Keratinocyte (primary cell): ENCODE results near the gene GSS. TPM values are rescaled to one million over a fixed set of nuclear protein-coding genes. Genes with fewer than 3 reads are reported as not detected.

Experiments
- DNase-seq: peaks from one replicate; pipeline ENCODE4 v3.0.0-alpha.2; 2011; ENCODE audit warnings: low read depth, missing footprints, low spot score
- FAIRE-seq: peaks from 2 replicates; lab custom pipeline; 2011; peaks lifted over from hg19 to GRCh38; lab: Jason Lieb, UNC
- H2AFZ ChIP-seq: 2 replicates; pipeline ENCODE4 v1.6.0; 2012; ENCODE audit warnings: low read length, control low read depth, inconsistent platforms; ENCODE audit not compliant: control insufficient read depth
- H3K27ac ChIP-seq: 2 replicates; pipeline ENCODE4 v1.5.1; 2011; ENCODE audit warnings: low read length; ENCODE audit not compliant: control insufficient read depth, insufficient read depth
- H3K27me3 ChIP-seq: 3 replicates; pipeline ENCODE4 v1.6.0; 2011; ENCODE audit warnings: low read length; ENCODE audit not compliant: control insufficient read depth, insufficient read depth; ENCODE audit errors: extremely low read depth
- H3K36me3 ChIP-seq, 2 experiments: 2 replicates in 1 of 2; 3 replicates in 1 of 2; pipeline ENCODE4 v1.5.1; 2011; ENCODE audit warnings: low read length in 2 of 2, mild to moderate bottlenecking in 1 of 2; ENCODE audit not compliant: control insufficient read depth in 2 of 2, insufficient read depth in 2 of 2; ENCODE audit errors: extremely low read depth in 1 of 2
- H3K4me1 ChIP-seq: 3 replicates; pipeline ENCODE4 v1.5.1; 2011; ENCODE audit warnings: low read length; ENCODE audit not compliant: control insufficient read depth, insufficient read depth; ENCODE audit errors: extremely low read depth
- H3K4me2 ChIP-seq: 3 replicates; pipeline ENCODE4 v1.6.0; 2011; ENCODE audit warnings: low read depth, low read length; ENCODE audit not compliant: control insufficient read depth, insufficient read depth; ENCODE audit errors: extremely low read depth
- H3K4me3 ChIP-seq, 3 experiments: fragments of 200-600 bp in 1 of 3; sonication (generic) in 1 of 3; 2 replicates in 2 of 3; 3 replicates in 1 of 3; pipeline ENCODE4 v1.5.1; 2011 to 2016; ENCODE audit warnings: low read length in 3 of 3, mild to moderate bottlenecking in 3 of 3, control low read depth in 2 of 3, inconsistent platforms in 1 of 3, low read depth in 1 of 3, mixed read lengths in 1 of 3, mixed run types in 1 of 3, moderate library complexity in 1 of 3; ENCODE audit not compliant: control insufficient read depth in 2 of 3, insufficient read depth in 2 of 3; ENCODE audit errors: extremely low read depth in 1 of 3
- H3K79me2 ChIP-seq: 2 replicates; pipeline ENCODE4 v1.6.0; 2012; ENCODE audit warnings: low read length; ENCODE audit not compliant: control insufficient read depth, insufficient read depth
- H3K9ac ChIP-seq: 3 replicates; pipeline ENCODE4 v1.6.0; 2011; ENCODE audit warnings: low read length; ENCODE audit not compliant: control insufficient read depth, insufficient read depth; ENCODE audit errors: extremely low read depth
- H3K9me1 ChIP-seq: 3 replicates; pipeline ENCODE4 v1.6.0; 2011; ENCODE audit warnings: low read length; ENCODE audit not compliant: control insufficient read depth, insufficient read depth; ENCODE audit errors: extremely low read depth
- H3K9me3 ChIP-seq: 2 replicates; pipeline ENCODE4 v1.5.1; 2012; ENCODE audit warnings: low read depth, low read length; ENCODE audit not compliant: control insufficient read depth
- H4K20me1 ChIP-seq: 3 replicates; pipeline ENCODE4 v1.6.0; 2011; ENCODE audit warnings: low read length; ENCODE audit not compliant: control insufficient read depth, insufficient read depth; ENCODE audit errors: extremely low read depth
- EZH2 ChIP-seq: IDR thresholded peaks from one replicate; pipeline ENCODE4 v1.6.1; 2012; ENCODE audit warnings: inconsistent platforms, mild to moderate bottlenecking, low read length, moderate library complexity
- dilution Hi-C: fragments of 300-500 bp; cut with MboI; formaldehyde crosslinking; loops from one replicate; pipeline ENCODE4 v1.7.0; 2020; ENCODE audit warnings: low sequenced_read_pairs; ENCODE audit not compliant: extremely low pct_ligation_motif_present
- polyA plus RNA-seq, 5 experiments: library from polyadenylated mRNA; depleted of rRNA in 3 of 5; stranded (reverse) in 3 of 5; stranded (forward) in 1 of 5; unstranded in 1 of 5; fragments of >200 nt; gene quantifications; 1 replicate in 1 of 5; 2 replicates in 3 of 5; 3 replicates in 1 of 5; pipeline versions ENCODE4 v1.2.1 to v1.2.3, GENCODE V29; 2011 to 2012; ENCODE audit warnings: missing spikeins in 2 of 5, low read depth in 1 of 5, low replicate concordance in 1 of 5
- small RNA-seq, 3 experiments: library from RNA; depleted of rRNA; stranded (forward); fragments of <200 nt; gene quantifications; one replicate each; pipeline ENCODE3, GENCODE V24; 2012; ENCODE audit warnings: low read depth in 3 of 3, low replicate concordance in 1 of 3; ENCODE audit not compliant: insufficient read length in 3 of 3
- TF ChIP-seq, protein P1 (sequence below), 3 experiments: IDR thresholded peaks in 1 of 3; conservative IDR thresholded peaks in 1 of 3; optimal IDR thresholded peaks in 1 of 3; 2 replicates in 2 of 3; 3 replicates in 1 of 3; pipeline versions ENCODE3 to v1.5.1; 2011; ENCODE audit warnings: low read length in 3 of 3, mild to moderate bottlenecking in 3 of 3, moderate library complexity in 2 of 3, control low read depth in 1 of 3, inconsistent platforms in 1 of 3; ENCODE audit not compliant: insufficient read depth in 2 of 3; ENCODE audit errors: extremely low read depth in 1 of 3

The GSS gene
- polyA plus RNA-seq, 1 donor (not counting 4 experiments of a cell fraction or from before 2014, with no cell fraction given), result 101 TPM

DNA sequence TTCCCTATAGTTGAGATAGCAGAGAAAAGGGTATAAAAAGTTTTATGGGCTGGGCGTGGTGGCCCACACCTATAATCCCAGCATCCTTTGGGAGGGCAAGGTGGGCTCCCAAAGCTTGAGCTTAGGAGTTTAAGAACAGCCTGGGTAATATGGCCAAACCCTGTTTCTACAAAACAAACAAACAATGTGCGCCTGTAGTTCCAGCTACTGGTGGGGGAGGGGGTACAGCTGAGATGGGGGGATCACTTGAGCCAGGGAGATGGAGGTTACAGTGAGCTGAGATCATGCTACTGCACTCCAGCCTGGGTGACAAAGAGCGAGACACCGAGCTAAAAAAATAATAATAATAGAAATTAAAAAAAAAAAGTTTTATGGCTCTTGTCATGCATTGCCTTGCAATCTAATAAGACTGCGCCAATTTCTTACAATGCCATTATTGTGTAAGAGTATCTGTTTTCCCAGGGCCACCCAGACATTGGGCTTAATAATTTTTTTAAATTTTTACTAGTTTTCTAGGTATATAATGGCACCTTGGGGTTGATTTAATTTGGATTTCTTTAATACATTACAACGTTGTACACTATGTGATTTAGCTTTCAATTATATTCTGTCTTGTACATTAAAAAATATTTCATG, 75.3 kb downstream of the GSS start:
- Histone ChIP-seq H3K9ac (no peak overlapping the region), H3K4me2 (no peak overlapping the region), H3K79me2 (peaks cover 31% of the 10 kb centered on the region), H3K27me3 (no peaks in the 10 kb centered on the region), H3K9me1 (peaks cover 5% of the 10 kb centered on the region), H3K27ac (no peak overlapping the region), H4K20me1 (no peaks in the 10 kb centered on the region), H3K36me3 (peaks cover 14 to 20% of the 10 kb centered on the region in 2 experiments), H2AFZ (no peak overlapping the region), H3K9me3 (no peaks in the 10 kb centered on the region), H3K4me3 (no peak overlapping the region), H3K4me1 (peaks cover 15% of the 10 kb centered on the region)
- TF ChIP-seq, protein P1, sequence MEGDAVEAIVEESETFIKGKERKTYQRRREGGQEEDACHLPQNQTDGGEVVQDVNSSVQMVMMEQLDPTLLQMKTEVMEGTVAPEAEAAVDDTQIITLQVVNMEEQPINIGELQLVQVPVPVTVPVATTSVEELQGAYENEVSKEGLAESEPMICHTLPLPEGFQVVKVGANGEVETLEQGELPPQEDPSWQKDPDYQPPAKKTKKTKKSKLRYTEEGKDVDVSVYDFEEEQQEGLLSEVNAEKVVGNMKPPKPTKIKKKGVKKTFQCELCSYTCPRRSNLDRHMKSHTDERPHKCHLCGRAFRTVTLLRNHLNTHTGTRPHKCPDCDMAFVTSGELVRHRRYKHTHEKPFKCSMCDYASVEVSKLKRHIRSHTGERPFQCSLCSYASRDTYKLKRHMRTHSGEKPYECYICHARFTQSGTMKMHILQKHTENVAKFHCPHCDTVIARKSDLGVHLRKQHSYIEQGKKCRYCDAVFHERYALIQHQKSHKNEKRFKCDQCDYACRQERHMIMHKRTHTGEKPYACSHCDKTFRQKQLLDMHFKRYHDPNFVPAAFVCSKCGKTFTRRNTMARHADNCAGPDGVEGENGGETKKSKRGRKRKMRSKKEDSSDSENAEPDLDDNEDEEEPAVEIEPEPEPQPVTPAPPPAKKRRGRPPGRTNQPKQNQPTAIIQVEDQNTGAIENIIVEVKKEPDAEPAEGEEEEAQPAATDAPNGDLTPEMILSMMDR (optimal IDR thresholded peaks at IDR 0.05 in 1 of 3, IDR thresholded peaks at IDR 0.05 in 1 of 3, conservative IDR thresholded peaks at IDR 0.05 in 1 of 3; ENCODE audit: extremely low read depth in 1 of 3, insufficient read depth in 2 of 3, low read length in 3 of 3), result no peak
- TF ChIP-seq EZH2, result no peak
- dilution Hi-C loops, result no loop called here
- FAIRE-seq, result no peak
- DNase-seq, result no peak

Small RNA genes lying within 50 kb of the gene (small RNA-seq; reads per million reads assigned to genes)
- gene MIR499A, result 0.20 to 27.1 (median 20.3) reads per million in 3 experiments

Other genes with a start within 250 kb of the GSS start
- gene NCOA6, start 130.2 kb downstream of the GSS start, polyA plus RNA-seq, result 9.6 to 15.2 TPM (median 13.3 TPM) in 3 replicates
- gene GGT7, start 83.0 kb downstream of the GSS start, polyA plus RNA-seq, result 4.7 to 6.5 TPM (median 5.0 TPM) in 3 replicates
- gene ACSS2, start 79.2 kb downstream of the GSS start, polyA plus RNA-seq, result 79.0 to 91.9 TPM (median 90.6 TPM) in 3 replicates
- 0.01 TPM in 2 of 3 replicates, not detected in the other for gene MYH7B, start 62 bp upstream of the GSS start, polyA plus RNA-seq
- gene TRPC4AP, start 137.0 kb upstream of the GSS start, polyA plus RNA-seq, result 53.9 to 69.1 TPM (median 64.8 TPM) in 3 replicates
- gene EDEM2, start 191.5 kb upstream of the GSS start, polyA plus RNA-seq, result 11.0 to 22.6 TPM (median 15.4 TPM) in 3 replicates
- gene PROCR, start 216.3 kb upstream of the GSS start, polyA plus RNA-seq, result 61.6 to 92.4 TPM (median 74.1 TPM) in 3 replicates